ENCODE measurements around the gene NPAS2.

NPAS2 gene

DNA sequence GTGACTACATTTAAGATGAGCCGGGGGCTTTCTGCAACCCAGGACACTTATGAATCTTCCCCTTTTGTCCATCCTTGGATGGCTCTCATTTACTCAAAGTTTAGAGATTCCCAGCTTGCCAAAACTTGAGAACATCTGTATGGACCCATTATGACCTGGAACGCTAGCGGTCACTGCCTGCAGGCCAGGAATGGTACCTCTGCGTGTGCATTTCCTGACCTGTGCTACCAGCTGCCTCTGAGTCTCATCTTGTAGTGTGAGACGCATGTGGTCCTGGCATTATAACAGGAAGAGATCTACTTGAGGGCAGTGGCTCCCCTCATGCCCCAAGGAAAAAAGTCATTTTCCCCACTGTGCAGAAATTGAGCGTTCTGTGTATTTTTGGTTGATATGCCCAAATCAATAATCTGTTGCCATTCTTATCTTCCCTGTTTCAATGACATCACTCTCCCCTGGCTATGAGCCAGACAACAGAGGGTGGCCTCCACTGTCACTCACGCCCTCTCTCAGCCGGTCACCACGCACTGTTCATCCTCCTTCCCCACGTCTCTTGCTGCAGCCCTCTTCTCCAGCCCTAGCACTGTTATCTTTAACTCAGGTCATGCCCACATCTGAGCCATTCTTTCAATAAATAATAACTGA lies 28.5 kb upstream of the NPAS2 start:
- Histone ChIP-seq H3K9ac (ENCODE audit: low read length) (no peak overlapping the region), H3K18ac (ENCODE audit: low read length) (no peak overlapping the region), H3K79me1 (ENCODE audit: low read length) (no peaks in the 10 kb centered on the region), H3K4me3 (ENCODE audit: low read length) (no peak overlapping the region), H3K27ac (ENCODE audit: low read depth, low read length) (no peak overlapping the region), H4K8ac (ENCODE audit: low read depth, low read length) (no peak overlapping the region), H3K79me2 (ENCODE audit: control insufficient read depth, insufficient read depth, low read length) (no peaks in the 10 kb centered on the region), H2BK5ac (ENCODE audit: low read length) (no peak overlapping the region), H3K4ac (ENCODE audit: low read depth, low read length) (no peak overlapping the region), H3K36me3 (ENCODE audit: control insufficient read depth, insufficient read depth, low read length) (no peaks in the 10 kb centered on the region), H3K56ac (ENCODE audit: low read length) (no peak overlapping the region), H2BK120ac (ENCODE audit: low read depth, low read length) (no peak overlapping the region), H3K23ac (ENCODE audit: low read length) (no peak overlapping the region), H2BK15ac (replicated peaks; ENCODE audit: low read depth) (no peak overlapping the region), H4K5ac (ENCODE audit: low read length) (no peak overlapping the region), H3K4me1 (ENCODE audit: control insufficient read depth, low read depth, low read length) (no peaks in the 10 kb centered on the region), H3K4me2 (ENCODE audit: low read length) (no peak overlapping the region), H3K27me3 (ENCODE audit: insufficient read depth, low read length, poor library complexity) (no peaks in the 10 kb centered on the region), H2AK5ac (ENCODE audit: low read length) (no peak overlapping the region)
- no peak for DNase-seq
- no CpG with 5 or more reads among the region's 10 CpGs for WGBS (ENCODE audit: extremely low coverage, insufficient coverage, low lambda C conversion rate)

GRCh38 chr2:100791936-100792308 lies 28.0 kb upstream of the NPAS2 start:
- Histone ChIP-seq H3K23ac (ENCODE audit: low read length) (no peak overlapping the region), H3K56ac (ENCODE audit: low read length) (no peak overlapping the region), H3K27ac (ENCODE audit: low read depth, low read length) (no peak overlapping the region), H3K9ac (ENCODE audit: low read length) (no peak overlapping the region), H3K4me2 (ENCODE audit: low read length) (no peak overlapping the region), H4K5ac (ENCODE audit: low read length) (no peak overlapping the region), H3K79me1 (ENCODE audit: low read length) (no peaks in the 10 kb centered on the region), H2AK5ac (ENCODE audit: low read length) (no peak overlapping the region), H2BK5ac (ENCODE audit: low read length) (no peak overlapping the region), H4K8ac (ENCODE audit: low read depth, low read length) (no peak overlapping the region), H3K4me3 (ENCODE audit: low read length) (no peak overlapping the region), H3K4ac (ENCODE audit: low read depth, low read length) (no peak overlapping the region), H3K36me3 (ENCODE audit: control insufficient read depth, insufficient read depth, low read length) (no peaks in the 10 kb centered on the region), H3K27me3 (ENCODE audit: insufficient read depth, low read length, poor library complexity) (no peaks in the 10 kb centered on the region), H3K4me1 (ENCODE audit: control insufficient read depth, low read depth, low read length) (no peaks in the 10 kb centered on the region), H2BK15ac (replicated peaks; ENCODE audit: low read depth) (no peak overlapping the region), H2BK120ac (ENCODE audit: low read depth, low read length) (no peak overlapping the region), H3K79me2 (ENCODE audit: control insufficient read depth, insufficient read depth, low read length) (no peaks in the 10 kb centered on the region), H3K18ac (ENCODE audit: low read length) (no peak overlapping the region)
- peak; percentile 16 for DNase-seq
- no CpG with 5 or more reads among the region's 7 CpGs for WGBS (ENCODE audit: extremely low coverage, insufficient coverage, low lambda C conversion rate)

DNA sequence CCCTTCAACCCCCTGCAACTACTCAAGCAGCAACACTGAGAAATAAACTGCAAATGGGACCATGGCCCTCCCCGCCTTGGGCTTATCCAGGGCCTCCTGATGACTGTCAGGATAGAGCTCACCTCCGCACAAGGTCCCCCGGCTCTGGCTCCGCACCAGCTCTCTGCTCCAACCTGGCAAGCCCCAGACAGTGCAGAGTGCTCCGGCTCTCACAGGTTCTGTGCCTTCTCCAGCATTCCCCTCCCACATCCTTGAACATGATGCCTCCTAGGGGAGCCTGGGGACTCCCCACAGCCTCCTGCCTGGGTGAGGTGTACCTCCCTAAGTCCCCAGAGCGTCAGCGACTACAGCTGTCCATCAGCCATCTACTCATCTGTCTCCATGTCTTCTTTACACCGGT lies 26.7 kb upstream of the NPAS2 start:
- H2AK5ac ChIP-seq (ENCODE audit: low read length), result no peak overlapping the region
- no peak overlapping the region for H3K4ac ChIP-seq (ENCODE audit: low read depth, low read length)
- no peak overlapping the region for H3K4me2 ChIP-seq (ENCODE audit: low read length)
- H3K36me3 ChIP-seq (ENCODE audit: control insufficient read depth, insufficient read depth, low read length), result no peaks in the 10 kb centered on the region
- no peak overlapping the region for H3K4me3 ChIP-seq (ENCODE audit: low read length)
- no peak overlapping the region for H3K23ac ChIP-seq (ENCODE audit: low read length)
- no peaks in the 10 kb centered on the region for H3K79me1 ChIP-seq (ENCODE audit: low read length)
- no peak overlapping the region for H2BK120ac ChIP-seq (ENCODE audit: low read depth, low read length)
- H3K9ac ChIP-seq (ENCODE audit: low read length), result no peak overlapping the region
- H4K5ac ChIP-seq (ENCODE audit: low read length), result no peak overlapping the region
- no peaks in the 10 kb centered on the region for H3K4me1 ChIP-seq (ENCODE audit: control insufficient read depth, low read depth, low read length)
- no peak overlapping the region for H3K56ac ChIP-seq (ENCODE audit: low read length)
- no peak for DNase-seq
- no peak overlapping the region for H2BK15ac ChIP-seq (replicated peaks; ENCODE audit: low read depth)
- H3K27me3 ChIP-seq (ENCODE audit: insufficient read depth, low read length, poor library complexity), result no peaks in the 10 kb centered on the region
- no peak overlapping the region for H3K27ac ChIP-seq (ENCODE audit: low read depth, low read length)
- WGBS (ENCODE audit: extremely low coverage, insufficient coverage, low lambda C conversion rate), result no CpG with 5 or more reads among the region's 8 CpGs
- no peaks in the 10 kb centered on the region for H3K79me2 ChIP-seq (ENCODE audit: control insufficient read depth, insufficient read depth, low read length)
- no peak overlapping the region for H4K8ac ChIP-seq (ENCODE audit: low read depth, low read length)
- no peak overlapping the region for H2BK5ac ChIP-seq (ENCODE audit: low read length)
- H3K18ac ChIP-seq (ENCODE audit: low read length), result no peak overlapping the region

GRCh38 chr2:100793982-100794381 lies 26.0 kb upstream of the NPAS2 start:
- Histone ChIP-seq H3K4me2 (ENCODE audit: low read length) (no peak overlapping the region), H3K56ac (ENCODE audit: low read length) (no peak overlapping the region), H3K79me1 (ENCODE audit: low read length) (no peaks in the 10 kb centered on the region), H3K18ac (ENCODE audit: low read length) (no peak overlapping the region), H3K36me3 (ENCODE audit: control insufficient read depth, insufficient read depth, low read length) (no peaks in the 10 kb centered on the region), H2BK120ac (ENCODE audit: low read depth, low read length) (no peak overlapping the region), H3K9ac (ENCODE audit: low read length) (no peak overlapping the region), H3K4me3 (ENCODE audit: low read length) (no peak overlapping the region), H3K27ac (ENCODE audit: low read depth, low read length) (no peak overlapping the region), H3K23ac (ENCODE audit: low read length) (no peak overlapping the region), H4K5ac (ENCODE audit: low read length) (no peak overlapping the region), H2BK5ac (ENCODE audit: low read length) (no peak overlapping the region), H4K8ac (ENCODE audit: low read depth, low read length) (no peak overlapping the region), H2AK5ac (ENCODE audit: low read length) (no peak overlapping the region), H3K4me1 (ENCODE audit: control insufficient read depth, low read depth, low read length) (no peaks in the 10 kb centered on the region), H3K4ac (ENCODE audit: low read depth, low read length) (no peak overlapping the region), H3K27me3 (ENCODE audit: insufficient read depth, low read length, poor library complexity) (no peaks in the 10 kb centered on the region), H2BK15ac (replicated peaks; ENCODE audit: low read depth) (no peak overlapping the region), H3K79me2 (ENCODE audit: control insufficient read depth, insufficient read depth, low read length) (no peaks in the 10 kb centered on the region)
- DNase-seq, result peak; percentile 6
- WGBS (ENCODE audit: extremely low coverage, insufficient coverage, low lambda C conversion rate), result no CpG with 5 or more reads among the region's 9 CpGs

- Histone ChIP-seq H3K36me3 (ENCODE audit: control insufficient read depth, insufficient read depth, low read length) (no peaks in the 10 kb centered on the region), H3K4me2 (ENCODE audit: low read length) (no peak overlapping the region), H4K5ac (ENCODE audit: low read length) (no peak overlapping the region), H3K27me3 (ENCODE audit: insufficient read depth, low read length, poor library complexity) (no peaks in the 10 kb centered on the region), H2BK5ac (ENCODE audit: low read length) (no peak overlapping the region), H3K27ac (ENCODE audit: low read depth, low read length) (no peak overlapping the region), H2AK5ac (ENCODE audit: low read length) (no peak overlapping the region), H3K79me2 (ENCODE audit: control insufficient read depth, insufficient read depth, low read length) (no peaks in the 10 kb centered on the region), H3K9ac (ENCODE audit: low read length) (no peak overlapping the region), H4K8ac (ENCODE audit: low read depth, low read length) (no peak overlapping the region), H3K18ac (ENCODE audit: low read length) (no peak overlapping the region), H3K4me3 (ENCODE audit: low read length) (no peak overlapping the region), H3K4me1 (ENCODE audit: control insufficient read depth, low read depth, low read length) (no peaks in the 10 kb centered on the region), H2BK120ac (ENCODE audit: low read depth, low read length) (no peak overlapping the region), H3K4ac (ENCODE audit: low read depth, low read length) (no peak overlapping the region), H3K23ac (ENCODE audit: low read length) (no peak overlapping the region), H2BK15ac (replicated peaks; ENCODE audit: low read depth) (no peak overlapping the region), H3K56ac (ENCODE audit: low read length) (no peak overlapping the region), H3K79me1 (ENCODE audit: low read length) (no peaks in the 10 kb centered on the region)
- WGBS (ENCODE audit: extremely low coverage, insufficient coverage, low lambda C conversion rate), result no CpG with 5 or more reads among the region's 5 CpGs
- no peak for DNase-seq
Observed at GRCh38 chr2:100796499-100797100, 23.3 kb upstream of the NPAS2 start.

- Histone ChIP-seq H3K56ac (ENCODE audit: low read length) (no peak overlapping the region), H3K36me3 (ENCODE audit: control insufficient read depth, insufficient read depth, low read length) (no peaks in the 10 kb centered on the region), H2BK5ac (ENCODE audit: low read length) (no peak overlapping the region), H2BK120ac (ENCODE audit: low read depth, low read length) (no peak overlapping the region), H3K4me1 (ENCODE audit: control insufficient read depth, low read depth, low read length) (no peaks in the 10 kb centered on the region), H2BK15ac (replicated peaks; ENCODE audit: low read depth) (no peak overlapping the region), H3K79me1 (ENCODE audit: low read length) (no peaks in the 10 kb centered on the region), H3K27me3 (ENCODE audit: insufficient read depth, low read length, poor library complexity) (no peaks in the 10 kb centered on the region), H3K79me2 (ENCODE audit: control insufficient read depth, insufficient read depth, low read length) (no peaks in the 10 kb centered on the region), H3K4me2 (ENCODE audit: low read length) (no peak overlapping the region), H3K9ac (ENCODE audit: low read length) (no peak overlapping the region), H2AK5ac (ENCODE audit: low read length) (no peak overlapping the region), H3K18ac (ENCODE audit: low read length) (no peak overlapping the region), H4K8ac (ENCODE audit: low read depth, low read length) (no peak overlapping the region), H3K23ac (ENCODE audit: low read length) (no peak overlapping the region), H3K27ac (ENCODE audit: low read depth, low read length) (no peak overlapping the region), H3K4me3 (ENCODE audit: low read length) (no peak overlapping the region), H4K5ac (ENCODE audit: low read length) (no peak overlapping the region), H3K4ac (ENCODE audit: low read depth, low read length) (no peak overlapping the region)
- no peak for DNase-seq
- no CpG with 5 or more reads among the region's 5 CpGs for WGBS (ENCODE audit: extremely low coverage, insufficient coverage, low lambda C conversion rate)
Observed at GRCh38 chr2:100799686-100800085, 20.3 kb upstream of the NPAS2 start.

Measured in mesendoderm (in vitro differentiated cells).